HepG2 (cell line): ENCODE data around the gene TP53I3. TPM values are rescaled to one million over a fixed set of nuclear protein-coding genes. Genes with fewer than 3 reads are reported as not detected.

Experiments used
- AKAP8 ChIP-seq: sonication (generic); formaldehyde crosslinking; IDR thresholded peaks from 2 replicates; pipeline ENCODE4 v1.5.1; 2020; ENCODE audit warnings: mild to moderate bottlenecking, missing genetic modification reagents
- EP300 ChIP-seq, 3 experiments: sonication (generic) in 1 of 3; formaldehyde crosslinking in 1 of 3; IDR thresholded peaks; 2 replicates each; pipeline versions ENCODE4 v1.5.1 to v1.6.1; 2011 to 2020; ENCODE audit warnings: low read depth in 2 of 3, low read length in 2 of 3, borderline replicate concordance in 1 of 3, improper control_type of control experiment in 1 of 3, mild to moderate bottlenecking in 1 of 3, missing genetic modification reagents in 1 of 3, moderate library complexity in 1 of 3
- GPN1 ChIP-seq: sonication (generic); formaldehyde crosslinking; IDR thresholded peaks from 2 replicates; pipeline ENCODE4 v1.5.1; 2020; ENCODE audit warnings: missing genetic modification reagents, borderline replicate concordance
- HNRNPLL ChIP-seq: fragments of 200-400 bp; formaldehyde crosslinking; IDR thresholded peaks from 2 replicates; pipeline ENCODE4 v1.6.1; 2017; ENCODE audit warnings: mild to moderate bottlenecking, low read depth, low read length; ENCODE audit not compliant: poor library complexity, severe bottlenecking
- NAIF1 ChIP-seq: sonication (generic); formaldehyde crosslinking; IDR thresholded peaks from 2 replicates; pipeline ENCODE4 v1.5.0; 2020; ENCODE audit warnings: mild to moderate bottlenecking, missing genetic modification reagents, borderline replicate concordance
- NKX3-1 ChIP-seq: sonication (generic); formaldehyde crosslinking; IDR thresholded peaks from 2 replicates; pipeline ENCODE4 v1.5.0; 2020; ENCODE audit warnings: missing genetic modification reagents
- PBX2 ChIP-seq: IDR thresholded peaks from 2 replicates; pipeline ENCODE4 v1.6.1; 2016; ENCODE audit warnings: control low read depth
- SMAD3 ChIP-seq: sonication (generic); formaldehyde crosslinking; IDR thresholded peaks from 2 replicates; pipeline ENCODE4 v1.4.0; 2020; ENCODE audit warnings: missing genetic modification reagents
- TAF1 ChIP-seq: sonication (generic); formaldehyde crosslinking; IDR thresholded peaks from 2 replicates; pipeline ENCODE4 v1.4.0; 2020; ENCODE audit warnings: missing genetic modification reagents
- ZFP62 ChIP-seq: sonication (generic); formaldehyde crosslinking; IDR thresholded peaks from 2 replicates; pipeline ENCODE4 v1.4.0; 2020; ENCODE audit warnings: missing genetic modification reagents
- ZNF414 ChIP-seq: sonication (generic); formaldehyde crosslinking; IDR thresholded peaks from 2 replicates; pipeline ENCODE4 v1.5.0; 2020; ENCODE audit warnings: missing genetic modification reagents
- polyA plus RNA-seq, 8 experiments: library from polyadenylated mRNA; depleted of rRNA in 3 of 8; stranded (reverse) in 7 of 8; unstranded in 1 of 8; fragments of >200 nt; fragmentation: Illumina TruSeq in 4 of 8; extraction: Trizol in 4 of 8; gene quantifications; 2 replicates each; pipeline versions ENCODE4 v1.2.1 to v1.2.3, GENCODE V29; 2011 to 2016; ENCODE audit warnings: low read depth in 4 of 8, missing spikeins in 1 of 8, mixed read lengths in 1 of 8; ENCODE audit not compliant: insufficient read depth in 1 of 8
- total RNA-seq, 5 experiments: library from RNA; depleted of rRNA; stranded (reverse); fragments of >200 nt; fragmentation: Illumina TruSeq; extraction: Trizol; gene quantifications; 2 replicates each; pipeline ENCODE4 v1.2.3, GENCODE V29; 2016; ENCODE audit warnings: low read depth in 1 of 5
- TF ChIP-seq, protein P1 (sequence below): sonication (generic); formaldehyde crosslinking; IDR thresholded peaks from 2 replicates; pipeline ENCODE4 v1.5.1; 2020; ENCODE audit warnings: mild to moderate bottlenecking, missing genetic modification reagents
- TF ChIP-seq, protein P2 (sequence below): sonication (generic); formaldehyde crosslinking; IDR thresholded peaks from 2 replicates; pipeline ENCODE4 v1.4.0; 2020; ENCODE audit warnings: mild to moderate bottlenecking, missing genetic modification reagents, borderline replicate concordance
- TF ChIP-seq, protein P3 (sequence below): sonication (generic); formaldehyde crosslinking; IDR thresholded peaks from 2 replicates; pipeline ENCODE4 v1.8.1; 2023; ENCODE audit warnings: mild to moderate bottlenecking, missing genetic modification reagents, borderline replicate concordance
- TF ChIP-seq, protein P4 (sequence below): sonication (generic); formaldehyde crosslinking; IDR thresholded peaks from 2 replicates; pipeline ENCODE4 v1.4.0; 2020; ENCODE audit warnings: missing genetic modification reagents, borderline replicate concordance

The TP53I3 gene
- total and polyA plus RNA-seq, 2 of the 13 experiments (the other 11 are each of a cell fraction or from before 2014, with no cell fraction given), result 25.0 to 44.1 TPM

DNA sequence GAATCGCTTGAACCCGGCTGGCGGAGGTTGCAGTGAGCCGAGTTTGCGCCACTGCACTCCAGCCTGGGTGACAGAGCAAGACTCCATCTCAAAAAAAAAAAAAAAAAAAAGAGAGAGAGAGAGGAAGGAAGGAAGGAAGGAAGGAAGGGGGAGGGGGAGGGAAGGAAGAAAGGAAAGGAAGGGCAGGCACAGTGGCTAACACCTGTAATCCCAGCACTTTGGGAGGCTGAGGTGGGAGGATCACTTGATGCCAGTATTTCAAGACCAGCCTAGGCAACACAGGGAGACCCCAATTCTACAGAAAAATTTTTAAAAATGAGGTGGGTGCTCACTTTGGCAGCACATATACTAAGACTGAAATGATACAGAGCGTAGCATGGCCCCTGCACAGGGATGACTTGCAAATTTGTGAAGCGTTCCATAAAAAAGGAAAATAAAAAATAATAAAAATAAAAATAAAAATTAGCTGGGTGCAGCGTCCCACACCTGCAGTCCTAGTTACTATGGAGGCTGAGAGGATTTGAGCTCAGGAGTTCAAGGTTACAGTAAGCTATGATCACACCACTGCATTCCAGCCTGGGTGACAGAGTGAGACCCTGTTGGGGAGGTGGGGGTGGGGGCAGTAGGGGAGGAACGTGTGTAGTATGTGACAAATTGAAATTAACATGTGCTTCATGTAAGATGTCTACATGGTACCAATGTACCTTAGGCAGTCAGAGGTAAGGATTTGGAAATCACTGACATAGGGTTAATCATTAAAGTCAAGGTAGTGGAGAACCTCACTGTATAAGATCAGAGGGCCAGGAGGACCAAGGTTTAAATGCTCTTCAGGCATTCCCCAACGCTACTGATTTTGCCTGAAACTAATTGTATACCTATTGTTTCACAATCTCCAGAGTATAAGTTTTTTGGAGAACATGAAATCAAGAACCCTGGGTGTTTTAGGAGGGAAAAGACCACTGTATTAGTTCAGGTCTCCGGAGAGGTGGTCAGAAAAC, 38.8 kb downstream of the TP53I3 start (continued):
- TF ChIP-seq, protein P1, sequence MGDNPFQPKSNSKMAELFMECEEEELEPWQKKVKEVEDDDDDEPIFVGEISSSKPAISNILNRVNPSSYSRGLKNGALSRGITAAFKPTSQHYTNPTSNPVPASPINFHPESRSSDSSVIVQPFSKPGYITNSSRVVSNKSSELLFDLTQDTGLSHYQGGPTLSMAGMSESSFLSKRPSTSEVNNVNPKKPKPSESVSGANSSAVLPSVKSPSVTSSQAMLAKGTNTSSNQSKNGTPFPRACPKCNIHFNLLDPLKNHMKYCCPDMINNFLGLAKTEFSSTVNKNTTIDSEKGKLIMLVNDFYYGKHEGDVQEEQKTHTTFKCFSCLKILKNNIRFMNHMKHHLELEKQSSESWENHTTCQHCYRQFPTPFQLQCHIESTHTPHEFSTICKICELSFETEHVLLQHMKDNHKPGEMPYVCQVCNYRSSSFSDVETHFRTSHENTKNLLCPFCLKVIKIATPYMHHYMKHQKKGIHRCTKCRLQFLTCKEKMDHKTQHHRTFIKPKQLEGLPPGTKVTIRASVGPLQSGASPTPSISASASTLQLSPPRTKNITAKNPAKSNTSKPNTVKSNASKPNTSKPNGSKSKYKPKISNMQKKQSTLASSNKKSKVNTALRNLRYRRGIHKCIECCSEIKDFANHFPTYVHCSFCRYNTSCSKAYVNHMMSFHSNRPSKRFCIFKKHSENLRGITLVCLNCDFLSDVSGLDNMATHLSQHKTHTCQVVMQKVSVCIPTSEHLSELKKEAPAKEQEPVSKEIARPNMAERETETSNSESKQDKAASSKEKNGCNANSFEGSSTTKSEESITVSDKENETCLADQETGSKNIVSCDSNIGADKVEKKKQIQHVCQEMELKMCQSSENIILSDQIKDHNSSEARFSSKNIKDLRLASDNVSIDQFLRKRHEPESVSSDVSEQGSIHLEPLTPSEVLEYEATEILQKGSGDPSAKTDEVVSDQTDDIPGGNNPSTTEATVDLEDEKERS (CRISPR knock-in tag), result no peak
- TF ChIP-seq SMAD3 (CRISPR knock-in tag) (no peak), PBX2 (CRISPR knock-in tag) (no peak), NKX3-1 (CRISPR knock-in tag) (no peak), NAIF1 (no peak), GPN1 (no peak), TAF1 (CRISPR knock-in tag) (peak; percentile 49; the same call in 1 of the 2 replicates), EP300 (IDR thresholded peaks at IDR 0.05; ENCODE audit: low read depth in 2 of 2, low read length in 2 of 2) (0 out of 4 replicates have a peak, but pooled peaks of 1 of the 2 experiments have one; percentile 4), EP300 (CRISPR knock-in tag; IDR thresholded peaks at IDR 0.05; ENCODE audit: borderline replicate concordance) (no peak), ZFP62 (CRISPR knock-in tag) (no peak), AKAP8 (CRISPR knock-in tag) (no peak), ZNF414 (CRISPR knock-in tag) (no peak), HNRNPLL (no peak)
- TF ChIP-seq, protein P2, sequence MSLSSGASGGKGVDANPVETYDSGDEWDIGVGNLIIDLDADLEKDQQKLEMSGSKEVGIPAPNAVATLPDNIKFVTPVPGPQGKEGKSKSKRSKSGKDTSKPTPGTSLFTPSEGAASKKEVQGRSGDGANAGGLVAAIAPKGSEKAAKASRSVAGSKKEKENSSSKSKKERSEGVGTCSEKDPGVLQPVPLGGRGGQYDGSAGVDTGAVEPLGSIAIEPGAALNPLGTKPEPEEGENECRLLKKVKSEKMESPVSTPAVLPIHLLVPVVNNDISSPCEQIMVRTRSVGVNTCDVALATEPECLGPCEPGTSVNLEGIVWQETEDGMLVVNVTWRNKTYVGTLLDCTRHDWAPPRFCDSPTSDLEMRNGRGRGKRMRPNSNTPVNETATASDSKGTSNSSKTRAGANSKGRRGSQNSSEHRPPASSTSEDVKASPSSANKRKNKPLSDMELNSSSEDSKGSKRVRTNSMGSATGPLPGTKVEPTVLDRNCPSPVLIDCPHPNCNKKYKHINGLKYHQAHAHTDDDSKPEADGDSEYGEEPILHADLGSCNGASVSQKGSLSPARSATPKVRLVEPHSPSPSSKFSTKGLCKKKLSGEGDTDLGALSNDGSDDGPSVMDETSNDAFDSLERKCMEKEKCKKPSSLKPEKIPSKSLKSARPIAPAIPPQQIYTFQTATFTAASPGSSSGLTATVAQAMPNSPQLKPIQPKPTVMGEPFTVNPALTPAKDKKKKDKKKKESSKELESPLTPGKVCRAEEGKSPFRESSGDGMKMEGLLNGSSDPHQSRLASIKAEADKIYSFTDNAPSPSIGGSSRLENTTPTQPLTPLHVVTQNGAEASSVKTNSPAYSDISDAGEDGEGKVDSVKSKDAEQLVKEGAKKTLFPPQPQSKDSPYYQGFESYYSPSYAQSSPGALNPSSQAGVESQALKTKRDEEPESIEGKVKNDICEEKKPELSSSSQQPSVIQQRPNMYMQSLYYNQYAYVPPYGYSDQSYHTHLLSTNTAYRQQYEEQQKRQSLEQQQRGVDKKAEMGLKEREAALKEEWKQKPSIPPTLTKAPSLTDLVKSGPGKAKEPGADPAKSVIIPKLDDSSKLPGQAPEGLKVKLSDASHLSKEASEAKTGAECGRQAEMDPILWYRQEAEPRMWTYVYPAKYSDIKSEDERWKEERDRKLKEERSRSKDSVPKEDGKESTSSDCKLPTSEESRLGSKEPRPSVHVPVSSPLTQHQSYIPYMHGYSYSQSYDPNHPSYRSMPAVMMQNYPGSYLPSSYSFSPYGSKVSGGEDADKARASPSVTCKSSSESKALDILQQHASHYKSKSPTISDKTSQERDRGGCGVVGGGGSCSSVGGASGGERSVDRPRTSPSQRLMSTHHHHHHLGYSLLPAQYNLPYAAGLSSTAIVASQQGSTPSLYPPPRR (CRISPR knock-in tag), result no peak
- TF ChIP-seq, protein P3, sequence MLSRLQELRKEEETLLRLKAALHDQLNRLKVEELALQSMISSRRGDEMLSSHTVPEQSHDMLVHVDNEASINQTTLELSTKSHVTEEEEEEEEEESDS (CRISPR knock-in tag), result no peak
- TF ChIP-seq, protein P4, sequence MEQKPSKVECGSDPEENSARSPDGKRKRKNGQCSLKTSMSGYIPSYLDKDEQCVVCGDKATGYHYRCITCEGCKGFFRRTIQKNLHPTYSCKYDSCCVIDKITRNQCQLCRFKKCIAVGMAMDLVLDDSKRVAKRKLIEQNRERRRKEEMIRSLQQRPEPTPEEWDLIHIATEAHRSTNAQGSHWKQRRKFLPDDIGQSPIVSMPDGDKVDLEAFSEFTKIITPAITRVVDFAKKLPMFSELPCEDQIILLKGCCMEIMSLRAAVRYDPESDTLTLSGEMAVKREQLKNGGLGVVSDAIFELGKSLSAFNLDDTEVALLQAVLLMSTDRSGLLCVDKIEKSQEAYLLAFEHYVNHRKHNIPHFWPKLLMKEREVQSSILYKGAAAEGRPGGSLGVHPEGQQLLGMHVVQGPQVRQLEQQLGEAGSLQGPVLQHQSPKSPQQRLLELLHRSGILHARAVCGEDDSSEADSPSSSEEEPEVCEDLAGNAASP, result no peak
